Left cardiac atrium (tissue), 4 donors: Measurements from ENCODE around the gene TMTC4. TPM values are rescaled to one million over a fixed set of nuclear protein-coding genes. Genes with fewer than 3 reads are reported as not detected.

Source experiments
- ATAC-seq, 2 donors: fragments of 200-7000 bp; cut with Tn5 transposase; one replicate each; pipeline ENCODE4 v1.9.1; 2020; ENCODE audit warnings: mild to moderate bottlenecking in 2 of 2, moderate library complexity in 2 of 2
- DNase-seq: peaks from one replicate; pipeline ENCODE4 v3.0.0-alpha.2; 2020
- intact Hi-C, 2 donors: fragments of 100-400 bp; cut with DNase I; formaldehyde crosslinking; loops; one replicate each; pipeline versions ENCODE4 v1.14.1 to v1.15.1; 2022 to 2023
- total RNA-seq, 2 donors: library from RNA; stranded (reverse); fragmentation: NEBNext Ultra II Directional; extraction: Animal tissue kit (Norgen Biotek cat#: 25700); gene quantifications; one replicate each; pipeline ENCODE4 v1.2.1, GENCODE V29; 2021
- donor health status: DM: no; HTN: yes; CAD: no.
- donor health status: DM: no; HTN: yes; CAD: no; lungs with severe emphysema.
- donor health status: DM: yes; HTN: yes; CAD: no.
- donor health status: Dilated cardiomyopathy.

Gene TMTC4
- total RNA-seq, 2 donors from 2014 or later, result 7.8 to 9.7 TPM

GRCh38 chr13:100671389-100672182 is 3.0 kb downstream of the TMTC4 start:
- DNase-seq, result no peak
- intact Hi-C loops, result no loop called here
- ATAC-seq, result no peak

DNA sequence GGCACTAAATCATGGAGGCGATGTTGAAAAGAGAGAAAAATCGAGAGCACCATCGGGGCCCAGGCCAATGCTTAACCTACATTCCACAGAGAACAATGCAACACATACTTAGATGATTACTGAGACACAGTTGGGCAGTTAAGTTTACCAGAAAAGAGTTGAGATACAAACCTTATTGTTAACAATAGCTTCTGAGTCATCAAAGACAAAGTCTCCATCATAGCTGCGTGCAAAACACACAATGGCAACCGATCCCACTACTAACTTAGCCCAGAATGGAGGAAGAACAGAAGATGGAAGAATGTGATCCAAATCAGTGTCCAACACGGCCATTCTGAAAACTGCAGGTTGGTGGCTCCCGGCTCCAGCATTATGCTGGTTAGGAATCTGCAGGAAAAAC is 6.2 kb downstream of the TMTC4 start:
- intact Hi-C loops, result no loop called here
- DNase-seq (no peak), ATAC-seq (no peak)

GRCh38 chr13:100667894-100668293 is 6.7 kb downstream of the TMTC4 start:
- intact Hi-C loops, result no loop called here
- no peak for ATAC-seq

GRCh38 chr13:100666124-100666523 is 8.5 kb downstream of the TMTC4 start:
- no peak for ATAC-seq
- DNase-seq, result no peak
- intact Hi-C loops, result no loop called here

More at GRCh38 chr13:100667894-100668293, 6.7 kb downstream of the TMTC4 start:
- no peak for DNase-seq

- DNase-seq, result no peak
- intact Hi-C loops, result no loop called here
- no peak for ATAC-seq
These were observed 9.2 kb downstream of the TMTC4 start for GRCh38 chr13:100665403-100665802.

DNA sequence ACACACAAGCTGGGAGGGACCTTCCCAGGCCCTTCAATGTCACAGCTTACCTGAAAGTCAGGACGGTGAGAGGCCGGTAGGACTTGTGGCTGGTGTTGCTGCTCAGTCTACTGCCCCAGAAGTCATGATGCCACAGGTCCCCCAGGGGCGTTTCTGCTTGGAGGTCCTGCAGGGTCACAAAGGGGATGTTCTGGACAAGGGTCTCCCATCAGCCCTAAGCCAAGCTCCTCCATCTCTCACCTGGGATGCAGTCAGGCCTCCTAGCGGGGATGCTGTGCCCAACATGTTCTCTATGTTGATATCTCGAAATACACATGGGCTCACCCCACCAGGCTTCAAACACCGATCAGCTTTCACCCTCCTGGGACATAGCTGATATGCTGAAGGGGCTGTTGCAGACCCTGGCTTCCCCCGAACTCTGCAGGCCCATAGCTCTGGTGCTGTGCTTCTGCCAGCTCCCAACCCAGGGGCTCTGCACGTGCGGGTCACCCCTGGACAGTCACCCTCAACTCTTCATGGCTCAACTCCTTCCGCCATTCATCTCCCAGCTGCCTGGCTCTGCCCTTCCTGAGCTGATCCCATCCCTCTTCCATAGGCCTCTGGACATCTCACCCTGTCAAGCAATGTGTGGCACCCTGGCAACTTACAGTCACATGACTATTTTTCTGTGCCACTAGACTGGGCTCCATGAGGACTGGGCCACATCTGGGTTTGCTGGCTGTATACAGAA is 10.3 kb downstream of the TMTC4 start:
- ATAC-seq (no peak), DNase-seq (no peak)
- intact Hi-C loops, result no loop called here

DNA sequence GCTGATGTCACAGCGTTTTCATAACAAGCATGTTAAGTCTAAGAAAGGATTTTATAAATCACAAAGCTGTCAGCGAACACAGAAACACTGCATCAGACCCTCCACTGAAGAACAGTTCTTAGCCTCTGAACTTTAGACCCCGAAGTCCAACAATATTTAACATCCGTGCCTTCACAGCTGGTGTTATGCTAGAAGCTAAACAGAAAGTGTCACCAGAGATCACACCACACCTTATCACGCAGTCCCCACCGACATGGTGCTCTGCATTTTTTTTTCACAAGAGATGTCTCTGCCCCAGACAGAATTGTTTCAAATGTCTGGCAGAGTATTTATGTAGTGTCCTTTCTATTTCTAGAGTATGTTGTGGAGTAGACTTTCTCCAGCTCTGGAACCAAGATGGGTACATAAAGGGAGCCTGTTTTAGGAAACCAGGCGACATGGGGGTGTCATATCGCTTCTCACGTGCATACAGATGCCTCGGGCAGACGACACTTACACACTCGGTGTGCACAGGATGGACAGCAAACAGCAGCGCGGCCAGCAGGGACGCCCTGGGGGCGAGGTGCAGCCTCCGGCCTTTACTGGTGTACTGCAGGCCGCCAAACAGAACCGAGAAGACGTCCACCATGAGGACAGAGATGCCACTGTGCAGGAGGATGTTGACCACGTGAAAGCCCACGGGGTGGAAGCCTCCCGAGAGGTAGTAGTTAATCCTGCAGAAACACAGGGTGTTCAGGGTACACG is 12.0 kb downstream of the TMTC4 start:
- intact Hi-C loops, result no loop called here
- DNase-seq, result no peak
- no peak for ATAC-seq

DNA sequence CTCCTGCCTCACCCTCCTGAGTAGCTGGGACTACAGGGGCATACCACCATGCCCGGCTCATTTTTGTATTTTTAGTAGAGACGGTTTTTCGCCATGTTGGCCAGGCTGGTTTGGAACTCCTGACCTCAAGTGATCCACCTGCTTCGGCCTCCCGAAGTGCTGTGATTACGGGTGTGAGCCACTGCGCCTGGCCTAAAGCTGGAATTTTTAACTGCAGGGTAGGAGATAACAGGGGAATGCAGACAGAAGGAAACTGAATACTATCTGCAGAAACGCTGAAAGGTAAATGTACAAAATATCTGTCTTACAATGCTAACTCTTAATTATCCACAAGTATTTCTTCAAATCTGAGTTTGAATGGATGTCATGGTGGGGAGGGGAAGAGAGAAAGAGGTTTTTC is 13.8 kb downstream of the TMTC4 start:
- ATAC-seq, result no peak
- intact Hi-C loops, result no loop called here
- no peak for DNase-seq

GRCh38 chr13:100659578-100659977 is 15.0 kb downstream of the TMTC4 start:
- ATAC-seq (no peak), DNase-seq (no peak)
- intact Hi-C loops, result no loop called here

DNA sequence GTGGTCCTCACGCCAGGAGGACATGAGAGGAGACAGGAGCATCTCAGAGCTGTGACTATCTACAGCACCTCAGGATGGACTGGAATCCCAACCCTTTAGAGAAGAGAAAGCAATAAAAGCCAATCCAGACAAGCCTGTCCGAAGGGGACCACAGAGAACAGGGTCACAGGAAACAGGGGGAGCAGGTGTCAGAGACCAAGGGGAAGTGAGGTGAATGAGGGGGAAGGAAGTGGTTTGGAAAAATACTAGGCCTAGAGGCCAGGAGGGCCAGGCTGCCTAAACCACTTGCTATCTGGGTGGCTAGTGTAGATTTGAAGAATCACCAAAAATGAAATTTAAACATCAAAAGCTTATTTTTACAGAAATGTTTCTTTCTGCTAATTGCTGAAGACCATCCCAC is 16.2 kb downstream of the TMTC4 start:
- ATAC-seq, result no peak
- intact Hi-C loops, result no loop called here

GRCh38 chr13:100657881-100658315 is 16.7 kb downstream of the TMTC4 start:
- intact Hi-C loops, result no loop called here
- ATAC-seq (no peak), DNase-seq (no peak)

More for the DNA sequence above, 16.2 kb downstream of the TMTC4 start:
- DNase-seq, result no peak

GRCh38 chr13:100652510-100652909 is 22.1 kb downstream of the TMTC4 start:
- no peak for ATAC-seq
- no peak for DNase-seq
- intact Hi-C loops, result no loop called here

DNA sequence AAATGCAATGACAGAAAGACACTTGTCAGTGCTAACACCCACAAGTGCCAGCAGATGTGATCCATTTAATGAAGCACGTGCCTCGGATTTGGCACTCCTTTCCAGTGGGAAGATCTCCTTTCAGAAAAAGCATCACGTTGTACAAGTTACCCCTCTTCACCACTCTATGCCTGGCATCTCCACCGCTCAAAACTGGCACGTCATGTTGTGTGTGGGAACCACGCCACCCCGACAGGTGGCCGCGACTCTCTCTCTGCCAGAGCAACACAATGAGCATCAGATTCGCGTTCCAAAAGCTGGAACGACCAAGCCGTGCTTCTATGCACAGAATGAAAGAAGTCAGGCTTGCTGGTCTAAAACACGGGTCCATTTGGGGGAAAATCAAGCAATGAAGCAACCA is 24.3 kb downstream of the TMTC4 start:
- no peak for DNase-seq
- intact Hi-C loops, result no loop called here
- no peak for ATAC-seq

DNA sequence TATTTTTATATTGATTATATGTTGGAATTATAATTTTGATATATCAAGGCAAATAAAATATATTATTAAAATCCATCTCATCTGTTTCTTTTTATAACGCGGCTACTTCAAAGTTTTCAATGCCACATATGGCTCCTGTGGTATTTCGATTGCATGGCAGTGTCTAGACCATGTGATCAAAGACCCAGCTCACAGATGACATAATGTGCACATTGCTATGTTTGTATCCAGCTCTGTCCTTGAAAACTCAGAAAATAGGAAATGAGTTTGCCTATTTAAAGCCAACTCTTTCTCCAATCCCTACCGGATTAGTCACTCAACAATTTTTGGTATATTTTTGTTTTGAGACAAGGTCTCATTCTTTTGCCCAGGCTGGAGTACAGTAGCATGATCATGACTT is 26.2 kb downstream of the TMTC4 start:
- DNase-seq, result no peak
- ATAC-seq, result no peak

GRCh38 chr13:100646871-100647270 is 27.7 kb downstream of the TMTC4 start:
- intact Hi-C loops, result no loop called here
- DNase-seq (no peak), ATAC-seq (no peak)

More for the DNA sequence above, 26.2 kb downstream of the TMTC4 start:
- intact Hi-C loops, result no loop called here

DNA sequence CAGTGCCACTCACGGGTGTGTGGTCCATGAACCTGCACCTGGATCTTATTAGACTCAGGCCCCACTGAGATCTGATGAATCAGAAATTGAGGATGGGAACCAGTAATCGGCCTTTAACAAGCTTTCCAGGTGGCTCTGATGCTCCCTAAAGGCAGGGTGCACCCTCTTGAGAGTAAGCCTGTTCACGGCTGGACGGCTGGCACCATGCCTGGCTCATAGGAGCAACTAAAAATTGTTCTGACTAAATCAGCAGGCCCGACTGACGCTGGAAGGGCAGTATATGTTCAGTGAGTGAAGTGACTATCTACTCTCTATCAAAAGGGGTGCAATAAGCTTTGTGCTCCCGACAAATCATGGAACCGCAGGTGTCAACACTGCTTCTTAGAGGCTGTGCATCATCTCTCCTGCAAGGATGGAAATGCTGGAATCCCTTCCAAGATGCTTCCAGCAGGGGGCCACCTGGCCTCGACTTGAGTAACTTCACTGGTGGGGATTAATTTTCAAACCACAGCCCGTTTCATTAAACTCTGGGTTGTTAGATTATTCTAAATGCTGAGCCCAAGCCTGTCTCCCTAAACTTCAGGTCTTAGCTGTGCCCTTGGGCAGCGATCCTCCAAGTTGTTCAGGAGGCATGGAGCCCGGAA is 28.4 kb downstream of the TMTC4 start:
- DNase-seq (no peak), ATAC-seq (no peak)
- intact Hi-C loops, result no loop called here

- ATAC-seq (no peak), DNase-seq (no peak)
- intact Hi-C loops, result no loop called here
These were observed 29.2 kb downstream of the TMTC4 start for GRCh38 chr13:100645382-100645781.

DNA sequence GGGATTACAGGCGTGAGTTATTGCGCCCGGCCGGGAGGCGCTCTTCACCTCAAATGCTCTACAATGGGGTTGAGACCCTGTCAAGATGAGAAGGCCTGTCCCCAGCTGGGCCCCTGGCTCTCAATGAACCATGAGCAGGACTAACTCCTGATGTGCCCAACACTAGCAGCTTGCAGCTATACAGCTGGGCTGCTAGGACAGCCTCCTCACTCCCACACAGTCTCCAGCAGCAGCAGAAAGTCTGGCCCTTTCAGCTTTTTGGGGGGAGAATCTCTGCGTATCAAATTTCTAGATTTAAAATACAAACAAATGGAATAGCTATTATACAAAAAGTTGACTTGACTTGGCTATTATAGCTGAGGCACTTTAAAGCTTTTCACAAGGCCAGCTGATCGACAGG is 30.2 kb downstream of the TMTC4 start:
- intact Hi-C loops, result no loop called here
- ATAC-seq (peak in 1 of 2 donors; percentile 58), DNase-seq (no peak)

DNA sequence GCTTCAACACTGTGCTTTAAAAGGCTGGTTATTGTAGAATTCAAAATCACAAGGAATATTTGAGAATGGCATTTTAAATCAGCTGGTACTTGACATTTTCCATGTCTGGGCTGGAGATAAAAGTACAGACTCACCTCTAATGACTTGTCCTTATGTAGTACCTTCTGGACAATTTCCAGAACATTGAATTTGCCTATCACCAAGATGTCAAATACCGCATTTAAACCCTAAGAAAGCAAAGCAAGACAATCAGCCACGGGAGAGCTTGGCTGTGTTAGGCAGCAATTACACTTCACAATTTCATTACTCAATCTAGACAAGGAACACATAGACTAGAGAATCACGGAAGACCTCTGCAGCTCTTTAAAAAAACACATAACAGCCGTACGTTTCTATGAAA is 36.8 kb downstream of the TMTC4 start:
- no peak for DNase-seq
- intact Hi-C loops, result no loop called here
- ATAC-seq, result no peak

DNA sequence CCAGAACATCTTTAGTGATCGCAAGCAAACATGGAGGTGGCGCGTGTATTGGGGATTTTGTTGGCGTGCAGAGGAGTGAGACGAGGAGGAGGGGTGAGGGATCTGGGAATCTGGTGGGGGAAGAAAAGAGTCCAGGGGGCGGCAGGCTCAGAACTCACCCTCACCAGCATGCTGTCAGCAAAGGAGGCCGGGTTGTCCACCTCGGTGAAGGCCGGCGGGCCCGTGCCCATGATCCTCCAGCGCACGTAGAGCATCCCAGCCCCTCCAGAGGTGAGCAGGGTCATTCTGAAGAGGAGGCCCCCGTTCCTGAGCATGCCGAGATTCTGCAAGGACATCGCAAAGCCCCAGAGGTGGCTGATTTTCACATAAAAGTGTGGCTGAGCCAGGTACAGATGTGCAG is 37.2 kb downstream of the TMTC4 start:
- ATAC-seq, result no peak
- intact Hi-C loops, result no loop called here
- DNase-seq, result no peak
